ENCODE data around the gene STXBP4.

Gene STXBP4

GRCh38 chr17:55054429-55054828 is 85.9 kb downstream of the STXBP4 start:
- TF ChIP-seq CTCF (conservative IDR thresholded peaks at IDR 0.05; ENCODE audit: low read depth, low read length): no peak
- Histone ChIP-seq H3K27me3 (ENCODE audit: insufficient read depth, low read depth) (no peaks in the 10 kb centered on the region), H3K9ac (no peak overlapping the region), H3K4me3 (IDR thresholded peaks at IDR 0.05; ENCODE audit: insufficient read depth, low read depth, low read length) (no peak overlapping the region), H2AFZ (ENCODE audit: low read depth) (no peak overlapping the region), H4K20me1 (ENCODE audit: insufficient read depth) (no peaks in the 10 kb centered on the region; the same call in 1 of the 2 replicates), H3K36me3 (ENCODE audit: insufficient read depth) (no peaks in the 10 kb centered on the region), H3K4me2 (no peak overlapping the region), H3K27ac (no peak overlapping the region), H3K79me2 (ENCODE audit: insufficient read depth, low read depth) (no peaks in the 10 kb centered on the region), H3K4me1 (ENCODE audit: low read depth, poor library complexity, severe bottlenecking) (no peaks in the 10 kb centered on the region)

DNA sequence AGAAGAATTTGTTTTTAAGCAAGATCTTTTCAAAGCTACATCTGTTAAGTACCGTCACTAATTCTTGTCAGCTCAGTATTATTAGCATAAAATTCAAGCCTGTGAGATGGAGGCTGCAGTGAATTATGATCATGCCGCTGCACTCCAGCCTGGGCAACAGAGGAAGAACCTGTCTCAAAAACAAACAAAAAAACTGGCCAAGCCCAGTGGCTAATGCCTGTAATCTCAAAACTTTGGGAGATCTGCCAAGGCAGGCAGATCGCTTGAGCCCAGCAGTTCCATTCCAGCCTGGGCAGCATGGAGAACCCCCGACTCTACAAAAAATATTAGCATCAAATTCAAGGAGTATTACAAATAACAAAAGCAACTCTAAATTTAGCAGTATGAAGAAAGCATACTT is 88.0 kb downstream of the STXBP4 start:
- H3K4me2 ChIP-seq: no peak overlapping the region
- no peak for TF ChIP-seq CTCF (conservative IDR thresholded peaks at IDR 0.05; ENCODE audit: low read depth, low read length)
- no peak overlapping the region for H3K4me3 ChIP-seq (IDR thresholded peaks at IDR 0.05; ENCODE audit: insufficient read depth, low read depth, low read length)
- H4K20me1 ChIP-seq (ENCODE audit: insufficient read depth): no peaks in the 10 kb centered on the region
- no peaks in the 10 kb centered on the region for H3K79me2 ChIP-seq (ENCODE audit: insufficient read depth, low read depth)
- H3K4me1 ChIP-seq (ENCODE audit: low read depth, poor library complexity, severe bottlenecking): no peaks in the 10 kb centered on the region
- no peak overlapping the region for H3K9ac ChIP-seq
- H3K27ac ChIP-seq: no peak overlapping the region
- no peak overlapping the region for H2AFZ ChIP-seq (ENCODE audit: low read depth)
- H3K27me3 ChIP-seq (ENCODE audit: insufficient read depth, low read depth): no peaks in the 10 kb centered on the region
- no peaks in the 10 kb centered on the region for H3K36me3 ChIP-seq (ENCODE audit: insufficient read depth)

GRCh38 chr17:55057184-55057583 is 88.6 kb downstream of the STXBP4 start:
- H3K36me3 ChIP-seq (ENCODE audit: insufficient read depth): no peaks in the 10 kb centered on the region
- TF ChIP-seq CTCF (conservative IDR thresholded peaks at IDR 0.05; ENCODE audit: low read depth, low read length): no peak
- H3K9ac ChIP-seq: no peak overlapping the region
- H3K4me1 ChIP-seq (ENCODE audit: low read depth, poor library complexity, severe bottlenecking): no peaks in the 10 kb centered on the region
- H3K79me2 ChIP-seq (ENCODE audit: insufficient read depth, low read depth): no peaks in the 10 kb centered on the region
- H3K27ac ChIP-seq: no peak overlapping the region
- H4K20me1 ChIP-seq (ENCODE audit: insufficient read depth): no peaks in the 10 kb centered on the region
- H3K4me3 ChIP-seq (IDR thresholded peaks at IDR 0.05; ENCODE audit: insufficient read depth, low read depth, low read length): no peak overlapping the region
- H3K27me3 ChIP-seq (ENCODE audit: insufficient read depth, low read depth): no peaks in the 10 kb centered on the region
- H3K4me2 ChIP-seq: no peak overlapping the region
- no peak overlapping the region for H2AFZ ChIP-seq (ENCODE audit: low read depth)

DNA sequence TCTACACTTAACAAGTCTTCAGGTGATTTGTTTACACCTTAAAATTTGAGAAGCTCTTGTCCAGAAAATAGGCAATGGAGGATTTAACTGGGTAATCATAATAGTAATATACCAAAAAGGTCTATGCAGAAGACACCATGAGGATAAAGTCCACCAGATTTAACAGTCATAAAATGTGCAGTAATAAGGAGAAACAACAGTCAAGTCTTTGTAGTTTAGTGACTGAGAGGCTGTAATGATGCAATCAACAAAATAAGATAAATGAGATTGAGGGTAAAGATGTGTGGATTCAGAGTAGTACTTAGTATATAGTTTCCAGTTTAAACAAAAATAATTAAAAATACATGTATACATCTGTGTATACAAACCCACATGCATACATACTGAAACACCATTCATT is 91.2 kb downstream of the STXBP4 start:
- Histone ChIP-seq H3K27me3 (ENCODE audit: insufficient read depth, low read depth) (no peaks in the 10 kb centered on the region), H4K20me1 (ENCODE audit: insufficient read depth) (no peaks in the 10 kb centered on the region), H3K36me3 (ENCODE audit: insufficient read depth) (no peaks in the 10 kb centered on the region), H3K27ac (no peak overlapping the region), H3K9ac (no peak overlapping the region), H3K79me2 (ENCODE audit: insufficient read depth, low read depth) (no peaks in the 10 kb centered on the region), H2AFZ (ENCODE audit: low read depth) (no peak overlapping the region), H3K4me1 (ENCODE audit: low read depth, poor library complexity, severe bottlenecking) (no peaks in the 10 kb centered on the region), H3K4me2 (no peak overlapping the region), H3K4me3 (IDR thresholded peaks at IDR 0.05; ENCODE audit: insufficient read depth, low read depth, low read length) (no peak overlapping the region)
- TF ChIP-seq CTCF (conservative IDR thresholded peaks at IDR 0.05; ENCODE audit: low read depth, low read length): no peak

DNA sequence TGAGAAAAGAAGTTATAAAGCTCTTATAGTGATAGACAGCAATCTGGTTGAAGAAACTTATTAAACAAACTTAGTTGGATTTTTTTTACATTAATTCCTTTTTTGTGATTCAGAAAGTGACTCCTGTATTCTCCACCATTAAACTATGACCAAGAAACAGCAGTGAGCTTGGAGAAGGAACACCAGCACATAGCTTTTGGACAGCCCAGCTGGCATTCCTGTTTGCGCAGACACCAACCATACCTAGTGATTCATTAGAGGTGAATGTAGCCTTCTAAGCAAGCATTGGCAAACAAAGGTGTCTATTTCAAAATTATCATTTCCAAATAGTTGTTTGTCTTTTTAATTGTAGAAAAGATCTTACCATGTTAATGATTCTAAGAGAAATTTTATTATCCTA is 94.4 kb downstream of the STXBP4 start:
- Histone ChIP-seq H3K9ac (no peak overlapping the region), H3K4me3 (IDR thresholded peaks at IDR 0.05; ENCODE audit: insufficient read depth, low read depth, low read length) (no peak overlapping the region), H3K4me2 (no peak overlapping the region), H3K4me1 (ENCODE audit: low read depth, poor library complexity, severe bottlenecking) (no peaks in the 10 kb centered on the region), H3K27me3 (ENCODE audit: insufficient read depth, low read depth) (no peaks in the 10 kb centered on the region), H4K20me1 (ENCODE audit: insufficient read depth) (no peaks in the 10 kb centered on the region), H3K36me3 (ENCODE audit: insufficient read depth) (no peaks in the 10 kb centered on the region), H3K79me2 (ENCODE audit: insufficient read depth, low read depth) (no peaks in the 10 kb centered on the region), H3K27ac (no peak overlapping the region), H2AFZ (ENCODE audit: low read depth) (no peak overlapping the region)
- TF ChIP-seq CTCF (conservative IDR thresholded peaks at IDR 0.05; ENCODE audit: low read depth, low read length): no peak

Data from KMS-11 (cell line).